GM10248 (cell line): ENCODE data around the gene HAO2.

ENCODE experiments used
- CTCF ChIA-PET: fragments of 300-600 bp; sonication (Branson Sonifier 250); formaldehyde crosslinking; extraction: SDS; loops from one replicate; lab custom pipeline; 2021; ENCODE audit warnings: antibody characterized with exemption; lab: Yijun Ruan, JAX
- POLR2A ChIA-PET: fragments of 350-650 bp; sonication (Branson Sonifier 250); formaldehyde crosslinking; extraction: SDS; loops from one replicate; lab custom pipeline; 2020; ENCODE audit warnings: antibody characterized with exemption; lab: Yijun Ruan, JAX
- DNase-seq: peaks from one replicate; pipeline ENCODE4 v3.0.0; 2012; ENCODE audit errors: extremely low spot score
- TF ChIP-seq, protein P1 (sequence below): IDR thresholded peaks from 2 replicates; pipeline ENCODE4 v1.5.1; 2012; ENCODE audit warnings: mild to moderate bottlenecking, low read depth; ENCODE audit errors: extremely low read depth, missing control alignments, control extremely low read depth

HAO2 gene

DNA sequence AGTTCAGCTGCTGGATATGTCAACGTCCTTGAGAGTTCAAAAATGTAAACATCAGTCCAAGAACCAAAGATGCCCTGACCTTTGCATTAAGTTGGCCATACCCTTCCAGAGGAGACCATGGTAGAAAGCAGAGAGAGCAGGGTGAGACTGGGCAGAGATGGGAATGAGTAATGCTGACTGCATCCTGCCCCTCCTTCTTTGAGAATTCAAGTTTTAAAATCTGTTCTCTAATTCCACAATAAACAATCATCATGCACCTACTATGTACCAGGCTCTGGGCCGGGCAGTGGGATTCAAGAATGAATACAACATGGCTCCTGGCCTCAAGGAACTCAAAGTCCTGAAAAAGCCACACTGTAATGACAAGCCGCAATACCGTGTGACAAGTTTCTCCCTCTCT, 3.9 kb upstream of the HAO2 start:
- CTCF ChIA-PET, result interaction anchor here (1.0 to 7.6 kb wide), 2 partner anchors 10 to 89 kb away, joined by 3 to 79 read pairs; no protein-coding TSS in a partner anchor
- DNase-seq, result no peak
- POLR2A ChIA-PET, result no interaction called here
- TF ChIP-seq, protein P1, sequence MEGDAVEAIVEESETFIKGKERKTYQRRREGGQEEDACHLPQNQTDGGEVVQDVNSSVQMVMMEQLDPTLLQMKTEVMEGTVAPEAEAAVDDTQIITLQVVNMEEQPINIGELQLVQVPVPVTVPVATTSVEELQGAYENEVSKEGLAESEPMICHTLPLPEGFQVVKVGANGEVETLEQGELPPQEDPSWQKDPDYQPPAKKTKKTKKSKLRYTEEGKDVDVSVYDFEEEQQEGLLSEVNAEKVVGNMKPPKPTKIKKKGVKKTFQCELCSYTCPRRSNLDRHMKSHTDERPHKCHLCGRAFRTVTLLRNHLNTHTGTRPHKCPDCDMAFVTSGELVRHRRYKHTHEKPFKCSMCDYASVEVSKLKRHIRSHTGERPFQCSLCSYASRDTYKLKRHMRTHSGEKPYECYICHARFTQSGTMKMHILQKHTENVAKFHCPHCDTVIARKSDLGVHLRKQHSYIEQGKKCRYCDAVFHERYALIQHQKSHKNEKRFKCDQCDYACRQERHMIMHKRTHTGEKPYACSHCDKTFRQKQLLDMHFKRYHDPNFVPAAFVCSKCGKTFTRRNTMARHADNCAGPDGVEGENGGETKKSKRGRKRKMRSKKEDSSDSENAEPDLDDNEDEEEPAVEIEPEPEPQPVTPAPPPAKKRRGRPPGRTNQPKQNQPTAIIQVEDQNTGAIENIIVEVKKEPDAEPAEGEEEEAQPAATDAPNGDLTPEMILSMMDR, result no peak

DNA sequence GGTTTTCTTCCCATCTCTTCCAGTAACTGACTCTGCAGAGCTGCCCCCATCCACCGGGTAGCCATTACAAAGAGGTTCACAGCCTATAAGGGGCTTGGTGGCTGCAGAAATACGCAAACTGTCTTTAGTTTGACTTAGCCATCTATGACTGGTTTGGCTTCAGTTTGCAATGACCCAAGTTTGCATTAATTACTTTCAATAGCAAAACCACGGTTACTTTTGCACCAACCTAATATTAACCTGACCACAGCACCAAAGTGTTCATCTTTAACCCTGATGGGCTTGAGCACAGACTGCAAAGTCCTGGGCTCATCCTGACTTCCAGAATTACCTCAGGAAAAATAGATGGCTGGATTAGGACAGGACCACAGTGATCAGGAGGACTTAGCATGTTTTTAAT, 2.2 kb upstream of the HAO2 start:
- CTCF ChIA-PET, result interaction anchor here (0.8 to 7.6 kb wide), 19 partner anchors 8 to 360 kb away, joined by 3 to 79 read pairs (median 5); no protein-coding TSS in a partner anchor
- no peak for DNase-seq
- POLR2A ChIA-PET, result no interaction called here
- TF ChIP-seq, protein P1, result no peak

DNA sequence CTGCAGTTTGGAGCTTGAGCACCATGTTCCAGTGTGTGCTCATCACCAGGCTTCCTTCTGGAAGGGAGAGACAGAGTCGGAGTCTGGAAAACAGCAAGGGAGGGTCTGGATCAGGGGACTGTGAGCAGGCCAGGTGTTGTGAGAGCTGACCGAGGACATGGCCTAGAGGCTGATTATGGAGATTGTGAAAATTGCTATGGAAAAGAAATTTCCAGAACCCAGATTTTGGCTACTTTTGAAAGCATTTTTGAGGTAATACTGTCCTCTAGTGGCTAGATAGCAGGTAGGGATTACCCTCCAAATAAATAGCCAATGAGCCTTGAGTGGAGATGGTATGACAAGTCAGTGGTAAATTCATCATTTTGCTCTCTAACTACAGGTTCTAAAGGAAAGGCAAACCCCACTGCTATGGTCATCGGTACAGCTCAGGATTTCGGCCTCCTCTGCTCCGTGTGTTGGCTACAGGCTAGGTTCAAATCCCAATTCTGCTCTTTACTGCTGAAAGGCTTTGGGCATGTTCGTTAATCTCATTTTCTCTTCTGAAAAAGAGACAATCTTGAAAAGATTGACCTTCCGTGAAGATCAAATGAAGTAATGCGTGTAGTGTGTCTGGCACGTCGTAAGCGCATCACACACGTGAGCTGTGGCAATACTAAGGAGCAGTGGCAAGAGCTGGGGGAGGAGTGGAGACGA, 1.0 kb upstream of the HAO2 start:
- POLR2A ChIA-PET, result no interaction called here
- CTCF ChIA-PET, result interaction anchor here (0.8 to 7.6 kb wide), 22 partner anchors 8 to 361 kb away, joined by 3 to 79 read pairs (median 5); no protein-coding TSS in a partner anchor
- TF ChIP-seq, protein P1, result peak; percentile 74
- peak; percentile 52 for DNase-seq

DNA sequence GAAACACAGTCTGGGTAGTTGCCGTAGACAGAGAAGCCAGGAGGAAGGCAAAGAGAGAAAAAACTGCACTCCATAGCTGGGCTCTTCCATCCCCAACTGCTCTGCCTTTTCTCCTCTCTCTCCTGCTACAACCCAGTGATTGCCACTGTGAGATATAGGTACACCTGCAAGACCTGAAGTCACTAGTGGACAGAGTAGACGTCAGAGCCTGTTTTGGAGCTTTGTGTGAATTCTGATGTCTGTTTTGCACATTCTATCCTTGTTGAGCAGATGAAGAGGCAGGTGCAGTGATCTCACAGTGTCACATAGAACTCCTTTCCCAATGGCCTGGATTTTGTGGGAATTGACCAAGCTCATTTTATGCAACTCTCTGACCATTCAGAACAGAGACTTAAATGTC, 2.2 kb downstream of the HAO2 start:
- TF ChIP-seq, protein P1, result no peak
- no peak for DNase-seq
- POLR2A ChIA-PET, result no interaction called here
- CTCF ChIA-PET, result interaction anchor here (1.2 to 7.6 kb wide), 7 partner anchors 9 to 101 kb away, joined by 3 to 79 read pairs (median 6); no protein-coding TSS in a partner anchor

DNA sequence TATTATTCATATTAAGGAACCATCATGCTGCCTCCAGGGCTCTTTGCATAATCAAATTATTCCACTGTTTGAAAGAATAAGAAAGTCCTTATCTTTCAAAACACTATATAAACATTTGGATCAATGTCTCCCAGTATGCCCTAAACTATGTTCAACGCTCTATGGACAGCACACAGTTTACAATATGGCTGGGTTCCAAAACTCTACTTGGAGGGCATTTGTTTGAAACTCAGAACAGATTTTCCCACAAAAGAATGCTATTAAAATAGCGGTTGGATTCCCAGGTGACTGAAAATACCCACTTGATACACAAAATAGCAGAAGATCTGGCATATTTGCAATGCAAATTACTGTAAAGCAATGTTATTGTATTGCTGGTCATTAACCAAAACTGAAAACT, 3.2 kb downstream of the HAO2 start:
- no peak for DNase-seq
- ChIA-PET CTCF (interaction anchor here (1.2 to 1.7 kb wide), 4 partner anchors 10 to 303 kb away, joined by 3 to 6 read pairs (median 4); no protein-coding TSS in a partner anchor), POLR2A (no interaction called here)
- TF ChIP-seq, protein P1, result no peak

DNA sequence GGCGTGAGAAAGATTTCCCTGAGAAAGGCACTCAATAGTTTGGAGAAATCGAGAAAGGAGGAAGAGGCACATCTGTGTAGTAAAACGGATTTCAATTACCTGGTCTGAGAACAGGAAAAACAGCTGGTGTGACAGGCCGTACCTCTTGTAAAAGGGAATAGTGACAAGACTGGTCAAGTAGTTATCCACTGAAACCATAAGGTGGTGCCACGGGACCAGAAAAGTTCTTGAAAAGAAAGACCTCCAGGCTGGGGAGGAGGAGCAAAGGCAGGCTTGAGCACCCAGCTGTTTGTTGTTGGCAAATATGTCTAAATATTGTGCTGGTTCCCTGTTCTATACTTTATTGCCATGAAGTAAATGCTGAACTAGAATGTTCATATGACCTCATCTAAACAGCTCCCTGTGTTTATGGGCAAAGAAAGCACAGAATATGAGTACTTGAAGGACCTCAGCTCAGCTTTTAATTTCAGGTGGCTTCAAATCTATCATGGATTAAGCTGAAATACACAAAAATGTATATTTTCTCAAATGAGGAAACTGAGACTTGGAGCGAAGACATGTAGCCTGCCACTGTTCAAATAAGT, 4.0 kb downstream of the HAO2 start:
- TF ChIP-seq, protein P1, result no peak
- peak; percentile 46 for DNase-seq
- ChIA-PET CTCF (interaction anchor here (0.6 to 2.2 kb wide), 15 partner anchors 11 to 1221 kb away, joined by 3 to 8 read pairs (median 4); no protein-coding TSS in a partner anchor), POLR2A (no interaction called here)
